K562 (cell line): ENCODE data around the gene OR4C13. TPM values are rescaled to one million over a fixed set of nuclear protein-coding genes. Genes with fewer than 3 reads are reported as not detected.
"Not testable (repeated sequence)": the region's sequence is repeated elsewhere in the genome, so short reads cannot be mapped to it uniquely, and the experiment has no call there.

Experiments
- ATAC-seq: fragments of 200-7000 bp; cut with Tn5 transposase; 3 replicates; pipeline ENCODE4 v1.9.1; 2020; ENCODE audit warnings: moderate library complexity
- Bru-seq: library from RNA; stranded (reverse); fragments of 400-500 nt; gene quantifications from one replicate; lab custom pipeline; 2021; lab: Mats Ljungman, UMichigan
- BruChase-seq, 2 experiments: library from RNA; stranded (reverse); fragments of 400-500 nt; gene quantifications; one replicate each; lab custom pipeline; 2021; lab: Mats Ljungman, UMichigan
- BruUV-seq: library from RNA; stranded (reverse); fragments of 400-500 nt; replicated peaks from 2 replicates; lab custom pipeline; 2021; lab: Mats Ljungman, UMichigan
- CTCF ChIA-PET: fragments of 300-600 bp; formaldehyde crosslinking; extraction: SDS; loops from one replicate; lab custom pipeline; 2021; ENCODE audit warnings: low intra/inter-chr PET ratio; lab: Yijun Ruan, JAX
- POLR2A ChIA-PET: fragments of 300-600, 350-650 bp; sonication (Branson Sonifier 250); formaldehyde crosslinking; extraction: SDS; loops from one replicate; lab custom pipeline; 2021; ENCODE audit warnings: antibody characterized with exemption, inconsistent platforms; lab: Yijun Ruan, JAX
- DNase-seq, 4 experiments: peaks; one replicate each; pipeline versions ENCODE4 v3.0.0 to v3.0.0-alpha.2; 2011 to 2018; ENCODE audit warnings: low spot score in 3 of 4, mixed read lengths in 3 of 4; ENCODE audit errors: extremely low read depth in 1 of 4
- FAIRE-seq: peaks from 2 replicates; lab custom pipeline; 2011; peaks lifted over from hg19 to GRCh38; lab: Jason Lieb, UNC
- H2AFZ ChIP-seq: 2 replicates; pipeline ENCODE4 v1.6.0; 2011; ENCODE audit warnings: low read depth, low read length, control low read depth, inconsistent platforms
- H3K27ac ChIP-seq: fragments of 200-600 bp; 3 replicates; pipeline ENCODE4 v1.8.0; 2011; ENCODE audit warnings: low read depth, mild to moderate bottlenecking, control low read depth, inconsistent platforms, low read length, moderate library complexity, mixed read lengths; ENCODE audit errors: extremely low read depth
- H3K27me3 ChIP-seq, 2 experiments: fragments of 300-600 bp in 1 of 2; 2 replicates in 1 of 2; 3 replicates in 1 of 2; pipeline versions ENCODE4 v1.6.0 to v1.8.0; 2011; ENCODE audit warnings: inconsistent platforms in 2 of 2, low read length in 2 of 2, mild to moderate bottlenecking in 1 of 2, mixed read lengths in 1 of 2, moderate library complexity in 1 of 2; ENCODE audit not compliant: control insufficient read depth in 2 of 2, insufficient read depth in 2 of 2
- H3K36me3 ChIP-seq: fragments of 300-600 bp; 3 replicates; pipeline ENCODE4 v1.8.0; 2011; ENCODE audit warnings: mild to moderate bottlenecking, low read length, inconsistent platforms; ENCODE audit not compliant: control insufficient read depth, insufficient read depth
- H3K4me1 ChIP-seq, 2 experiments: fragments of 200-600 bp in 1 of 2; replicated peaks in 1 of 2; 2 replicates in 1 of 2; 3 replicates in 1 of 2; pipeline versions ENCODE4 v1.5.1 to v1.8.0; 2011; ENCODE audit warnings: inconsistent platforms in 2 of 2, low read length in 2 of 2, mild to moderate bottlenecking in 1 of 2, mixed read lengths in 1 of 2, moderate library complexity in 1 of 2; ENCODE audit not compliant: control insufficient read depth in 2 of 2, insufficient read depth in 2 of 2
- H3K4me2 ChIP-seq: 2 replicates; pipeline ENCODE4 v1.6.1; 2011; ENCODE audit warnings: low read length, control low read depth, inconsistent platforms, mixed read lengths; ENCODE audit not compliant: insufficient read depth
- H3K4me3 ChIP-seq: fragments of 200-600 bp; sonication (generic), shearing (Covaris generic); 2 replicates; pipeline ENCODE4 v1.5.1; 2016; ENCODE audit warnings: control low read depth, inconsistent platforms
- H3K79me2 ChIP-seq: fragments of 200-600 bp; 3 replicates; pipeline ENCODE4 v1.8.0; 2011; ENCODE audit warnings: low read length, inconsistent platforms; ENCODE audit not compliant: control insufficient read depth, insufficient read depth
- H3K9ac ChIP-seq, 2 experiments: 2 replicates each; pipeline versions ENCODE4 v1.6.0 to v1.6.1; 2011; ENCODE audit warnings: low read depth in 2 of 2, low read length in 2 of 2, control low read depth in 1 of 2, inconsistent platforms in 1 of 2, mild to moderate bottlenecking in 1 of 2, mixed read lengths in 1 of 2; ENCODE audit not compliant: insufficient read depth in 1 of 2
- H3K9me1 ChIP-seq: one replicate; pipeline ENCODE4 v1.6.0; 2011; ENCODE audit warnings: inconsistent platforms, mild to moderate bottlenecking, low read length, moderate library complexity; ENCODE audit not compliant: control insufficient read depth, insufficient read depth
- H3K9me3 ChIP-seq: replicated peaks from 2 replicates; pipeline ENCODE4 v1.5.1; 2011; ENCODE audit warnings: low read depth, low read length, inconsistent platforms; ENCODE audit not compliant: control insufficient read depth, insufficient read depth
- H4K20me1 ChIP-seq: replicated peaks from 2 replicates; pipeline ENCODE4 v1.6.1; 2011; ENCODE audit warnings: low read length, inconsistent platforms, mixed read lengths; ENCODE audit not compliant: control insufficient read depth, insufficient read depth
- CBFA2T3 ChIP-seq: fragments of 450-650 bp; IDR thresholded peaks from 2 replicates; pipeline ENCODE4 v1.6.1; 2017
- MED1 ChIP-seq: sonication (generic); formaldehyde crosslinking; IDR thresholded peaks from 2 replicates; pipeline ENCODE4 v1.8.1; 2023; ENCODE audit warnings: missing genetic modification reagents, borderline replicate concordance
- MXD1 ChIP-seq: fragments of 250-450 bp; sonication (Bioruptor Pico); IDR thresholded peaks from 2 replicates; pipeline ENCODE4 v1.8.0; 2021; ENCODE audit warnings: borderline replicate concordance, mild to moderate bottlenecking, moderate library complexity; ENCODE audit not compliant: poor library complexity, severe bottlenecking
- POLR2AphosphoS2 ChIP-seq: IDR thresholded peaks from 2 replicates; pipeline ENCODE4 v1.6.1; 2012; ENCODE audit warnings: low read length, improper control_type of control experiment
- STAT5B ChIP-seq: fragments of 250-450 bp; sonication (Bioruptor Pico); IDR thresholded peaks from 2 replicates; pipeline ENCODE4 v1.8.0; 2021; ENCODE audit warnings: mild to moderate bottlenecking, inconsistent platforms
- ZNF79 ChIP-seq: fragments of 250-450 bp; sonication (Bioruptor Pico); IDR thresholded peaks from 2 replicates; pipeline ENCODE4 v1.4.0; 2020; ENCODE audit warnings: low read depth, mild to moderate bottlenecking, moderate library complexity
- whole genome bisulfite sequencing: fragments of 100-300 bp; shearing (Covaris generic); methylation state at CpG from one replicate; pipeline ENCODE4 v1.1.6; 2016; ENCODE audit warnings: low coverage, mixed read lengths; ENCODE audit not compliant: insufficient coverage; ENCODE audit errors: missing lambda C conversion rate; 5-methylcytosine and 5-hydroxymethylcytosine counted together
- in situ Hi-C: fragments of 300-500 bp; cut with MboI; formaldehyde crosslinking; loops from 4 replicates; pipeline ENCODE4 v1.15.0; 2018; ENCODE audit warnings: inconsistent platforms, mixed read lengths
- intact Hi-C: fragments of 100-400 bp; cut with micrococcal nuclease; formaldehyde crosslinking; loops from 2 replicates; pipeline ENCODE4 v1.14.2; 2022
- long read RNA-seq, 3 experiments: library from polyadenylated mRNA in 2 of 3; library from RNA in 1 of 3; unstranded in 2 of 3; stranded (forward) in 1 of 3; transcript quantifications; one replicate each; pipeline ENCODE4 v2.0.0, GENCODE V29; 2019 to 2022
- polyA minus RNA-seq, 3 experiments: library from RNA; depleted of rRNA, polyadenylated mRNA; stranded (reverse); fragments of >200 nt; gene quantifications; 2 replicates each; pipeline ENCODE4 v1.2.3, GENCODE V29; 2011
- polyA plus RNA-seq, 8 experiments: library from polyadenylated mRNA; depleted of rRNA in 4 of 8; stranded (reverse) in 5 of 8; unstranded in 3 of 8; fragments of >200 nt; fragmentation: Nextera tagmentation in 2 of 8; fragmentation: Illumina TruSeq in 1 of 8; extraction: Ambion mirVana in 2 of 8; extraction: Trizol in 1 of 8; gene quantifications; 2 replicates each; pipeline versions ENCODE4 v1.2.1 to v1.2.3, GENCODE V29; 2011 to 2014; ENCODE audit warnings: inconsistent platforms in 1 of 8, missing spikeins in 1 of 8
- total RNA-seq, 7 experiments: library from RNA; depleted of rRNA in 6 of 7; stranded (reverse); fragments of >200 nt in 6 of 7; fragmentation: Illumina TruSeq in 2 of 7; extraction: Trizol in 2 of 7; gene quantifications; 2 replicates each; pipeline versions ENCODE4 v1.2.1 to v1.2.3, GENCODE V29; 2011 to 2021; ENCODE audit warnings: low replicate concordance in 1 of 7

Gene OR4C13
- total RNA-seq (2011; cell fraction: chromatin; rRNA removed; ENCODE audit: low replicate concordance): not detected in 2 replicates
- total RNA-seq (2011; cell fraction: nucleolus; rRNA removed): not detected in 2 replicates
- total RNA-seq (2011; cell fraction: nucleoplasm; rRNA removed): not detected in 2 replicates
- not detected in 2 replicates for total RNA-seq (2014; rRNA removed)
- total RNA-seq (2014; rRNA removed; fragmentation: Illumina TruSeq; extraction: Trizol): not detected in 2 replicates
- not detected in 2 replicates for total RNA-seq (2015; rRNA removed; fragmentation: Illumina TruSeq; extraction: Trizol)
- total RNA-seq (2021): not detected in 2 replicates
- polyA plus RNA-seq (2011; rRNA removed): not detected in 2 replicates
- not detected in 2 replicates for polyA plus RNA-seq (2011; cell fraction: cytosol; rRNA removed)
- polyA plus RNA-seq (2011; cell fraction: nucleus; rRNA removed): not detected in 2 replicates
- not detected in 2 replicates for polyA plus RNA-seq (2012)
- polyA plus RNA-seq (2014; fragmentation: Illumina TruSeq; extraction: Trizol): not detected in 2 replicates
- not detected for polyA plus RNA-seq (2014; fragmentation: Nextera tagmentation; extraction: Ambion mirVana)
- not detected in 2 replicates for polyA plus RNA-seq (2014; rRNA removed)
- polyA minus RNA-seq (2011; rRNA and poly(A)+ RNA removed): not detected in 2 replicates
- not detected in 2 replicates for polyA minus RNA-seq (2011; cell fraction: cytosol; rRNA and poly(A)+ RNA removed)
- not detected in 2 replicates for polyA minus RNA-seq (2011; cell fraction: nucleus; rRNA and poly(A)+ RNA removed)
- not detected for Bru-seq, nascent RNA
- BruChase-seq, experiment 1, labeled RNA remaining after a 2-hour chase: not detected
- not detected for BruChase-seq, experiment 2, labeled RNA remaining after a 6-hour chase
- long read RNA-seq, experiment 1: 0 reads
- long read RNA-seq, experiment 2: 0 reads
- long read RNA-seq, experiment 3: 0 reads

GRCh38 chr11:49952091-49952490 lies at the start of gene OR4C13:
TSS of gene OR4C13 (plus strand) at chr11:49952391. CDS start at chr11:49952423, 32 bp downstream.
- Histone ChIP-seq H4K20me1 (no peaks in the 10 kb centered on the region), H3K36me3 (no peaks in the 10 kb centered on the region), H3K9ac (no peak within 1 kb of the TSS), H3K9me1 (no peaks in the 10 kb centered on the region), H3K27ac (no peak within 1 kb of the TSS), H3K4me1 (no peaks in the 10 kb centered on the region), H3K79me2 (no peaks in the 10 kb centered on the region)
- POLR2A ChIA-PET: no interaction called here
- no peak for DNase-seq
- WGBS: 0% methylated on average over 1 of the region's 1 CpG
- FAIRE-seq: no peak
- no TSS peak for BruUV-seq
- ATAC-seq: no peak
- TF ChIP-seq MED1 (CRISPR knock-in tag): no peak
- no peak for TF ChIP-seq CBFA2T3
- no peak for TF ChIP-seq STAT5B (CRISPR knock-in tag)
- no peak for TF ChIP-seq ZNF79 (CRISPR knock-in tag)
- no peak for TF ChIP-seq MXD1 (CRISPR knock-in tag)
- TF ChIP-seq POLR2AphosphoS2: no peak
- TF ChIP-seq, all 486 proteins: peak for 0
- H3K4me3 ChIP-seq: no peak within 1 kb of the TSS
- in situ Hi-C loops: no loop called here
- H3K9me3 ChIP-seq: no peaks in the 10 kb centered on the region
- H2AFZ ChIP-seq: no peak within 1 kb of the TSS
- intact Hi-C loops: no loop called here
- no peak within 1 kb of the TSS for H3K4me2 ChIP-seq
- H3K27me3 ChIP-seq: no peaks in the 10 kb centered on the region
- CTCF ChIA-PET: no interaction called here

GRCh38 chr11:49911516-49911915 lies 40.7 kb upstream of the OR4C13 start:
- CTCF ChIA-PET, H3K9me1 ChIP-seq, H4K20me1 ChIP-seq, H2AFZ ChIP-seq, BruUV-seq, POLR2A ChIA-PET, H3K79me2 ChIP-seq, in situ Hi-C loops, H3K4me3 ChIP-seq, H3K9me3 ChIP-seq, intact Hi-C loops, FAIRE-seq, DNase-seq, H3K9ac ChIP-seq, H3K36me3 ChIP-seq, ATAC-seq, H3K4me2 ChIP-seq, H3K4me1 ChIP-seq, H3K27ac ChIP-seq, H3K27me3 ChIP-seq: not testable (repeated sequence)
- WGBS: 0% methylated on average over 9 of the region's 13 CpGs
